AG09309 (cell line): ENCODE results near the gene CNP.

Experiments used
- DNase-seq: peaks from one replicate; pipeline ENCODE4 v3.0.0-alpha.2; 2010; ENCODE audit warnings: low read depth
- H3K4me3 ChIP-seq: 2 replicates; pipeline ENCODE4 v1.5.1; 2011; ENCODE audit warnings: mild to moderate bottlenecking, low read depth, low read length, moderate library complexity; ENCODE audit not compliant: control insufficient read depth
- TF ChIP-seq, protein P1 (sequence below): IDR thresholded peaks from 2 replicates; pipeline ENCODE4 v1.5.1; 2011; ENCODE audit warnings: mild to moderate bottlenecking, low read depth, low read length, inconsistent platforms; ENCODE audit not compliant: insufficient read depth, control insufficient read depth; ENCODE audit errors: missing control alignments

Gene CNP

GRCh38 chr17:41942626-41943373, 23.8 kb upstream of the CNP start:
- H3K4me3 ChIP-seq = no peak overlapping the region
- DNase-seq = no peak
- TF ChIP-seq, protein P1, sequence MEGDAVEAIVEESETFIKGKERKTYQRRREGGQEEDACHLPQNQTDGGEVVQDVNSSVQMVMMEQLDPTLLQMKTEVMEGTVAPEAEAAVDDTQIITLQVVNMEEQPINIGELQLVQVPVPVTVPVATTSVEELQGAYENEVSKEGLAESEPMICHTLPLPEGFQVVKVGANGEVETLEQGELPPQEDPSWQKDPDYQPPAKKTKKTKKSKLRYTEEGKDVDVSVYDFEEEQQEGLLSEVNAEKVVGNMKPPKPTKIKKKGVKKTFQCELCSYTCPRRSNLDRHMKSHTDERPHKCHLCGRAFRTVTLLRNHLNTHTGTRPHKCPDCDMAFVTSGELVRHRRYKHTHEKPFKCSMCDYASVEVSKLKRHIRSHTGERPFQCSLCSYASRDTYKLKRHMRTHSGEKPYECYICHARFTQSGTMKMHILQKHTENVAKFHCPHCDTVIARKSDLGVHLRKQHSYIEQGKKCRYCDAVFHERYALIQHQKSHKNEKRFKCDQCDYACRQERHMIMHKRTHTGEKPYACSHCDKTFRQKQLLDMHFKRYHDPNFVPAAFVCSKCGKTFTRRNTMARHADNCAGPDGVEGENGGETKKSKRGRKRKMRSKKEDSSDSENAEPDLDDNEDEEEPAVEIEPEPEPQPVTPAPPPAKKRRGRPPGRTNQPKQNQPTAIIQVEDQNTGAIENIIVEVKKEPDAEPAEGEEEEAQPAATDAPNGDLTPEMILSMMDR = no peak

DNA sequence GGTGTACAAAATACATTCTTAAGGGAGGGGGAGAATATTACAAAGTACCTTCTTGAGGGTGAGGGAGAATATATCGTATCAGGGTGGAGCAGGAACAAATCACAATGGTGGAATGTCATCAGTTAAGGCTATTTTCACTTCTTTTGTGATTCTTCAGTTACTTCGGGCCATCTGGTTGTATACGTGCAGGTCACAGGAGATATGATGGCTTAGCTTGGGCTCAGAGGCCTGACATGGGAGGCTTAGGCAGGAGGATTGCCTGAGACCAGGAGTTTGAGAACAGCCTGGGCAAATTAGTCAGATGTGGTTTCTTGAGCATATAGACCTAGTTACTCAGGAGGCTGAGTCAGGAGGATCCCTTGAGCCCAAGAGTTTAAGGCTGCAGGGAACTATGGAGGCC, 23.1 kb upstream of the CNP start:
- DNase-seq = no peak
- H3K4me3 ChIP-seq = no peak overlapping the region
- TF ChIP-seq, protein P1 = no peak

- no peak overlapping the region for H3K4me3 ChIP-seq
- TF ChIP-seq, protein P1 = no peak
- no peak for DNase-seq
Measured at GRCh38 chr17:41944943-41945342, 21.7 kb upstream of the CNP start.

DNA sequence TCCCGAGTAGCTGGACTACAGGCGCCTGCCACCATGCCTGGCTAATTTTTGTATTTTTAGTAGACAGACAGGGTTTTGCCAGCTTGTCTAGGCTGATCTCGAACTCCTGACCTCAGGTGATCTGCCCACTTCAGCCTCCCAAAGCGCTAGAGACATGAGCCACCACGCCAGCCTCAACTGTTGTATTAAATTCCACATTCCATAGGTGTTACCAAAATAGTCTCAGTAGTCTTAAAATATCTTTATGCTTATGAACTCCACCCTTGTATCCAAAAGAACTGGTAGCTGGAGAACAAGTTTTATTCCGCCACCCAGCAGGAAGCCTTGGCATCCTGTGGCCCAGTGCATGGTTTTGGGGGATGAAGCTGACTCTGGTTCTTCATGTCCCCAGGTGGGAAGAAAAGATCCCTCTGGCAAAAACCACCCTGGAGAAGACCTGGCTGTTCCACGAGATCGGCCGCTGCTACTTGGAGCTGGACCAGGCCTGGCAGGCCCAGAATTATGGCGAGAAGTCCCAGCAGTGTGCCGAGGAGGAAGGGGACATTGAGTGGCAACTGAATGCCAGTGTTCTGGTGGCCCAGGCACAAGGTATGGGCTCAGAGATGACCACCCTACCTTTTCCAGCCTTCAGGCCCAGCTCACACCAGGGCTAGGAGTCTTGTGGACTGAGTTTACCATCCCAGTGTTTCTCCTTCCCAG, 17.7 kb upstream of the CNP start:
- H3K4me3 ChIP-seq = no peak overlapping the region
- DNase-seq = no peak
- TF ChIP-seq, protein P1 = no peak

GRCh38 chr17:41956522-41956921, 10.1 kb upstream of the CNP start:
- TF ChIP-seq, protein P1 = no peak
- DNase-seq = no peak
- H3K4me3 ChIP-seq = no peak overlapping the region

DNA sequence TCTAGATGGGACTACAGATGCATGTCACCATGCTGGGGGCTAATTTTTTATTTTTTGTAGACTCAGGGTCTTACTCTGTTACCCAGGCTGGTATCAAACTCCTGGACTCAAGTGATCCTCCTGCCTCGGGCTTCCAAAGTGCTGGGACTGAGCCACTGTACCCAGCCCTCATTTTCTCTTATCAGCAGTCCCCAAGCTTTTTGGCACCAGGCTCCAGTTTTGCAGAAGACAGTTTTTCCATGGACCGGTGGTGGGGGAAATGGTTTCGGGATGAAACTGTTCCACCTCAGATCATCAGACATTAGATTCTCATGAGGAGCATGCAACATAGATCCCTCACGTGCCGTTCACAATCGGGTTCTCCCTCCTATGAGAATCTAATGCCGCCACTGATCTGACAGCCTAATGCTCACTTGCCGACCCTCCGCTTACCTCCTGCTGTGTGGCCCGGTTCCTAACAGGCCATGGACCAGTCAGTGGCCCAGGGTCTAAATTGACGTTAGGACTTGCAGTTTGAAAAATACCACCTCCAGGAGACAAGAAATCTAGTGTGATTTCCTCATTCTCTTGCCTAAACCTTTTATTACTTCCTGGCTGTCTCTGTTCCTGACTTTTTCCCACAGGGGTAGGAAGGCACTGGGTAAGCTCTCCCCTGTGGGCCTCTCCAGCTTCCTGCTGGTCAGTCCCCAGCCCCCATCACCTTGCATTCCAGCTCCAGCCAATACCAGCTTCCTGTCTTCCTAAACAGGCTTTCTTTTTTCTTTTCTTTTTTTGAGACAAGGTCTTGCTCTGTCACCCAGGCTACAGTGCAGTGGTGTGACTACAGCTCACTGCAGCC, 9.3 kb upstream of the CNP start:
- no peak overlapping the region for H3K4me3 ChIP-seq
- no peak for DNase-seq
- TF ChIP-seq, protein P1 = no peak
